ENCODE results near the gene ASCC1.

GRCh38 chr10:72206511-72207229, 9.4 kb downstream of the ASCC1 start:
- TF ChIP-seq CTCF (optimal IDR thresholded peaks at IDR 0.05 in 1 of 3, IDR thresholded peaks at IDR 0.05 in 1 of 3, conservative IDR thresholded peaks at IDR 0.05 in 1 of 3; ENCODE audit: extremely low read depth in 1 of 3, insufficient read depth in 2 of 3, low read length in 3 of 3): no peak
- no peak for TF ChIP-seq EZH2 (IDR thresholded peaks at IDR 0.05; ENCODE audit: low read length)

Data from keratinocyte (primary cell).